ENCODE results near the gene KIAA1958.

Gene KIAA1958

DNA sequence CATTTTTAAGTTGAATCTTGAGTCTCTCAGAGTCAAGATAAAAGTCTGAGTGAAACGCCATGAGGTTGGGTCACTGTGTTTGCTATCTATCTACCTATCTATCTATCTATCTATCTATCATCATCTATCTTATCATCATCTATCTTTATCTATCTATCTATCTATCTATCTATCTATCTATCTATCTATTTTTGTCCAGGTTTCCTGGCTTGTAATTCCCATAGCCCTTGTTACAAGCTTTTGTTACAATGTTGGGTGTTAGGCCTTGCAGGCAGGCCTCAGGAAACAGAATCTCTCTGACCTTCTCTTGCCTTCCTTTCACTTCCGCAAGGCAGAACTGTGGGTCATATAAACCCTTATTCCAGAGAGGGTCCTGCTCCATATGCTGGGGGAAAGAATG is 12.6 kb upstream of the KIAA1958 start:
- Mint-ChIP-seq H3K4me1 (no peaks in the 10 kb centered on the region), H3K9me3 (peaks cover 7% of the 10 kb centered on the region), H3K27ac (no peak overlapping the region), H3K4me3 (no peak overlapping the region), H3K36me3 (peaks cover 20% of the 10 kb centered on the region), H3K27me3 (no peaks in the 10 kb centered on the region)
- CTCF ChIA-PET = no interaction called here
- DNase-seq = no peak

DNA sequence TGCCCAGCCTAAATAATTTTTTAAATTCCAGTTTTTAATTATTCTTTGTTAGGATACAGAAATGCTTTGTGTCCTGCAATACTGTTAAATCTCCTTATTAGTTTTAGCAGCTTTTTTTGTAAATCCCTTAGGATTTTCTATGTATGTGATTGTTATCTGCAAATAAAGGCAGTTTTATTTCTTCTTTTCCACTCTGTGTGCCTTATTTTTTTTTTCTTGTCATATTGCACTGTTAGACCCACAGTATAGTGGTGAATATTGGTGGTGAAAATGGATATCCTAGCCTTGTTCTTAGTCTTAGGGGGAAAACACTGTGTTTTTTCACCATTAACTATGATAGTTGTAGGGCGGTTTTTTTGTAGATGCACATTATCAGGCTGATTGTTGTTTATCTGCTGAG is 11.3 kb upstream of the KIAA1958 start:
- DNase-seq = no peak
- H3K27me3 Mint-ChIP-seq = no peaks in the 10 kb centered on the region
- no peak overlapping the region for H3K27ac Mint-ChIP-seq
- H3K4me1 Mint-ChIP-seq = no peaks in the 10 kb centered on the region
- CTCF ChIA-PET = no interaction called here
- H3K4me3 Mint-ChIP-seq = no peak overlapping the region
- peaks cover 21% of the 10 kb centered on the region for H3K36me3 Mint-ChIP-seq
- peaks cover 7% of the 10 kb centered on the region for H3K9me3 Mint-ChIP-seq

DNA sequence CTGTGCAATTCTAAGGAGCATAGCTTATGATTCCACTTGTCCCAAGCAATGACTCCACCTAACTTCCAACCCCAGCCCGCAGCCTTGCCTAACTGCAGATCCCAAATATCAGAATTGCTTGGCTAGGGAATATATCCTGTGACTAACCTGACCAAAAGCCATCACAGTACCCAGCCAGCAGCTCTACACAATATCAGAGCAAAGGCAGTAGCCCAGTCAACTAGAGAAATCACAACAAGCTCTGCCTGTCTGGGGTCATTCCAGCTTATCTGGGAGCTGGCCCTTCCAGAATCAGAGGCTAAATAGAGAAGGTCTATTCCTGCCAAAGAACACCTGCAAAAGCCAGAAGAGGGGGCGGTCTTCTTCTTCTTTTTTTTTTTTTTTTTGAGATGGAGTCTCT is 9.3 kb upstream of the KIAA1958 start:
- Mint-ChIP-seq H3K27me3 (no peaks in the 10 kb centered on the region), H3K4me3 (no peak overlapping the region), H3K36me3 (peaks cover 19% of the 10 kb centered on the region), H3K27ac (no peak overlapping the region), H3K9me3 (peaks cover 7% of the 10 kb centered on the region), H3K4me1 (no peaks in the 10 kb centered on the region)
- CTCF ChIA-PET = no interaction called here
- no peak for DNase-seq

GRCh38 chr9:112479221-112479620 is 7.4 kb upstream of the KIAA1958 start:
- Mint-ChIP-seq H3K27me3 (no peaks in the 10 kb centered on the region), H3K4me1 (no peaks in the 10 kb centered on the region), H3K36me3 (peaks cover 22% of the 10 kb centered on the region), H3K4me3 (no peak overlapping the region), H3K27ac (no peak overlapping the region), H3K9me3 (peaks cover 7% of the 10 kb centered on the region)
- CTCF ChIA-PET = interaction anchor here (0.7 kb wide), 1 partner anchor 302 kb away, joined by 4 read pairs; no protein-coding TSS in a partner anchor
- no peak for DNase-seq

DNA sequence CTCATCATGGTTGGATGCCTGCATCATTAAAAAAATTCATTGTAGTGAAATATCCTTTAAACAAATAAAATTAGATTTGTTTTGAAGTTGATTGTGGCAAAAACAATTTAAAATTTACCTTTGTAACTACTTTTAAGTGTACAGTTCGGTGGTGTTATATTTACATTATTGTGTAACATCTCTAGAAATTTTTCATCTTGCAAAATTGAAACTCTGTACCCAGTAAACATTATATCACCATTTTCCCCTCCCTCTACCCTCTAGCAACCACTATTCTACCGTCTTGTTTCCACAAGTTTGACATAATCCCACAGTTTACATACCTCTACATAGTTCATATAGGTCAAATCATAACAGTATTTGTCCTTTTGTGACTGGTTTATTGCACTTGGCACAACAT is 2.0 kb upstream of the KIAA1958 start:
- CTCF ChIA-PET = interaction anchor here (1.2 kb wide), 1 partner anchor 104 kb away, joined by 3 read pairs; no protein-coding TSS in a partner anchor
- peaks cover 4% of the 10 kb centered on the region for H3K27me3 Mint-ChIP-seq
- H3K4me3 Mint-ChIP-seq = no peak overlapping the region
- DNase-seq = no peak
- peaks cover 31% of the 10 kb centered on the region for H3K4me1 Mint-ChIP-seq
- no peak overlapping the region for H3K27ac Mint-ChIP-seq
- H3K9me3 Mint-ChIP-seq = no peaks in the 10 kb centered on the region
- H3K36me3 Mint-ChIP-seq = peaks cover 4% of the 10 kb centered on the region

DNA sequence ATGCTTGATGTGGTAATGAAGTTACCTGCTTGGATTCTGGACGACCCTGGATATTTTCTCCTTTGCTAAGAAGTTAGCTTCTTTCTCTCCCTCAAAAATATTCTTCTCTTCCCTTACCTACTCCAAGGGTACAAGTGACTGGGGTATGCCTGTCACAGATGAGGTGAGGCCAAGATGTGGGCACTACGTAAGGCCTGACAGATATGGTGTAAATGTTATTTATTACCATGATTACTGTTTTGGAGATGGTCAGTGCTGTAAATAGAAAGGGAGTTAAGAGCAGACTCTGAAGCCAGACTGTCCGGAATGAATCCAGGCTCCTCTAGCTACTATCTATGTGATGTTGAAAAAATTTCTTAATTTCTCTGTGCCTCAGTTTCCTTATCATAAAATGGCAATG is 1.1 kb upstream of the KIAA1958 start:
- peaks cover 35% of the 10 kb centered on the region for H3K4me1 Mint-ChIP-seq
- H3K27ac Mint-ChIP-seq = no peak overlapping the region
- peaks cover 7% of the 10 kb centered on the region for H3K36me3 Mint-ChIP-seq
- H3K9me3 Mint-ChIP-seq = no peaks in the 10 kb centered on the region
- H3K4me3 Mint-ChIP-seq = peak overlapping the region; percentile 94
- CTCF ChIA-PET = interaction anchor here (1.5 to 1.7 kb wide), 2 partner anchors 42 to 417 kb away, joined by 4 to 5 read pairs; no protein-coding TSS in a partner anchor
- peaks cover 4% of the 10 kb centered on the region for H3K27me3 Mint-ChIP-seq
- DNase-seq = no peak

DNA sequence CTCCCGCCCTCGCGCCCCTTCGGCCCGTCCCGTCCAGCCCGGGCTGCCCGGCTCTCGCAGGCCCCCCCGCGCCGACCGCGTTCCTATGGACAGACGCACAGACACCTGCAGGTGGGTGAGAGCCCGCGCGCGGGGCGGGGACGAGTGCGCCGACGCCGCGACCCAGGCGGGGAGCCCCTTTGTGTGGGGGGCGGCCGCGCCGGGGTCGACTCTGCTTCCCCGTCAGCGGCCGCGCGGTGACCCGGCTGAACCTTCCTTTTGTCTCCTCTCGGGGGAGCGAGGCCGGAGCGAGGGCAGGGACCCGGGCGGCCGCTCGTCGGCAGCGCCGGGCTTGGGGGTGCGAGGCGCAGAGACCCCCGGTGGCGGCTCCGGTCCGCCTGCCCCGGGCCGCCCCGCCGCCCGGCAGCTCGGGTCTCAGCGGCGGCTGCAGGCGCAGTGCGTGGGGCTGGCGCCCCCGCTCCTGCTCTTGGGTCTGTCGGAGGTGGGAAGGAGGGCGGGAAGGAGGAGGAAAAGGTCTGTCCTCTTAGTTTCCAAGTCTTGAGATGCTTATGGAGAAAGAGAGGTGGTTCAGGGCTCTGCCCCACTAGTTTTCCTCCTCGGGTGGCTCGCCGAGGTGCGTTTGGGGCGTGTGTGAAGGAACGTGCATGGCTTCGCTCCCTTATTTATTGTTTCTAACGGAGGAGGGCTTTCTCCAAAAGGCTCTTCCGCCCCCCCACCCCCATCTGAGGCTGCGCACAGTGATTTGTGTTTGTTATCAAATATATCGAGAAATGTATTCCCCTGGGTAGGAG is 576 bp downstream of the KIAA1958 start:
- peak; percentile 64 for DNase-seq
- peaks cover 35% of the 10 kb centered on the region for H3K4me1 Mint-ChIP-seq
- CTCF ChIA-PET = interaction anchor here (0.8 to 1.7 kb wide), 3 partner anchors 9 to 108 kb away, joined by 3 to 5 read pairs (median 3); partner anchors contain the start of gene HSDL2
- peaks cover 4% of the 10 kb centered on the region for H3K27me3 Mint-ChIP-seq
- peak overlapping the region; percentile 87 for H3K4me3 Mint-ChIP-seq
- H3K36me3 Mint-ChIP-seq = peaks cover 8% of the 10 kb centered on the region
- H3K27ac Mint-ChIP-seq = peak overlapping the region; percentile 81
- H3K9me3 Mint-ChIP-seq = peaks cover under 1% of the 10 kb centered on the region

- peaks cover 8% of the 10 kb centered on the region for H3K36me3 Mint-ChIP-seq
- peak overlapping the region; percentile 81 for H3K27ac Mint-ChIP-seq
- H3K27me3 Mint-ChIP-seq = peaks cover 4% of the 10 kb centered on the region
- CTCF ChIA-PET = interaction anchor here (1.7 kb wide), 1 partner anchor 8 kb away, joined by 5 read pairs; no protein-coding TSS in a partner anchor
- peaks cover 35% of the 10 kb centered on the region for H3K4me1 Mint-ChIP-seq
- DNase-seq = no peak
- H3K9me3 Mint-ChIP-seq = peaks cover 3% of the 10 kb centered on the region
- peak overlapping the region; percentile 87 for H3K4me3 Mint-ChIP-seq
Observed at GRCh38 chr9:112487799-112488340, 1.2 kb downstream of the KIAA1958 start.

DNA sequence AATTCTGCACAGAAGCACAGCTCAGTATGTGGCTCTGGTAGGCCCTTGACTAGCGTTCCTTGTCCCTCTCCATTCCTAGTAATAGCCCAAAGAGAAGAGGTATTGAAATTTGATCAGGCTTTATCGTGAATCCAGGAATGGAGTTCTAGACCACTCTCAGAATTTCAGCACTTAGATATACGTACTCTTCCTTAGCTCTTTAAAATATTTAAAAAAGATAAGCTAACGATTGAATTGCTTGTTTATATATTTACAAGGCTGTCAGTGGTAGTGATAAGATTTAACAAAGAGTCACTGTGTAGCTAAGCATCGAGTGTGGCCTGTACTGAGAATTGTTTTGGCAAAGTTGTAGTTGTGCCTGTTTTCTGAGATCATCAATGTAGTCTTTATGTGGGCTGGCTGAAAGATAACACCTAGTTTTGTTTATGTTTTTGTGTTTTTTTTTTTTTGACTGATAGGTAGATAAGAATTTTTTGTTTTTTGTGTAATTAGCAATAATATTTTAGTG is 2.5 kb downstream of the KIAA1958 start:
- DNase-seq = no peak
- CTCF ChIA-PET = interaction anchor here (1.3 kb wide), 1 partner anchor 229 kb away, joined by 4 read pairs; the partner anchor contains the start of gene INIP
- no peak overlapping the region for H3K27ac Mint-ChIP-seq
- peaks cover 4% of the 10 kb centered on the region for H3K27me3 Mint-ChIP-seq
- peaks cover 17% of the 10 kb centered on the region for H3K36me3 Mint-ChIP-seq
- peaks cover 35% of the 10 kb centered on the region for H3K4me1 Mint-ChIP-seq
- H3K4me3 Mint-ChIP-seq = no peak overlapping the region
- peaks cover 12% of the 10 kb centered on the region for H3K9me3 Mint-ChIP-seq

DNA sequence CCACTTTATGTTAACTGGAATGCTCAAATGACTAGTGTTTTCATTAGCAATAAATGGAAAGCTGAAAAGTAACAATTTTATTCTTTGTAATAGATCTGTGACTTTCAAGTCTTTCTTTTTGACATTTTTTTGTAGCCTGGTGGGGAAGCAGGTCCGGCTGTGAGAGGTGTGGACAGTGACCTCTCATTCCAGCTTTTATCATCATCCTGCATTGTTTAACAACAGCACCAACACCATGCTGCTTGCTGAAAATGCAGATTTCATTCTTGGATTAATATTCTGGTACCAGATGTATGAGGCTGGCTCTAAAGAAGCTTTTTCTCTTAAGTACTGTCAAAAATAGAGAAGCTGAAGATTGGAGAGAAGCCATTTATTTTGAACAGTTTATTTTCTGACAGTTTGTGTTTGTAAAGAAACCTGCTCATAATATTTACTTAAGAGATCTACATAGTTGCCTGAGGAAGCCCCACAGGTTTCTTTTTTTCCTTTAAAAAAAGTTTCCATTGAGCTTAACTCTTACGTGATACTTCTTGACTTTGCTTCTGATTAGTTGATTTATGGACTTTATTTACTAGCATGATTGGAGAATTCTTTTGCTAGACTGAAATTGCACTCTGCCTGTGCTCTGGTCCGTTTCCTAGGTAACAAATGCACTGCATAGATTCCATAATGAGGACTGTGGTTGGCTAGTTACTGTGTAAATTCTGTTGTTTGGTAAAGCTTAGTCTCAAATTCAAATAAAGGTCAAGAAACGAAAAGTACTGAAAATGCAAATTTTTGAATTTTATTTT is 3.4 kb downstream of the KIAA1958 start:
- peaks cover 4% of the 10 kb centered on the region for H3K27me3 Mint-ChIP-seq
- H3K36me3 Mint-ChIP-seq = peaks cover 26% of the 10 kb centered on the region
- H3K9me3 Mint-ChIP-seq = peaks cover 20% of the 10 kb centered on the region
- no peak overlapping the region for H3K4me3 Mint-ChIP-seq
- no peak for DNase-seq
- CTCF ChIA-PET = no interaction called here
- H3K4me1 Mint-ChIP-seq = peaks cover 34% of the 10 kb centered on the region
- H3K27ac Mint-ChIP-seq = no peak overlapping the region

DNA sequence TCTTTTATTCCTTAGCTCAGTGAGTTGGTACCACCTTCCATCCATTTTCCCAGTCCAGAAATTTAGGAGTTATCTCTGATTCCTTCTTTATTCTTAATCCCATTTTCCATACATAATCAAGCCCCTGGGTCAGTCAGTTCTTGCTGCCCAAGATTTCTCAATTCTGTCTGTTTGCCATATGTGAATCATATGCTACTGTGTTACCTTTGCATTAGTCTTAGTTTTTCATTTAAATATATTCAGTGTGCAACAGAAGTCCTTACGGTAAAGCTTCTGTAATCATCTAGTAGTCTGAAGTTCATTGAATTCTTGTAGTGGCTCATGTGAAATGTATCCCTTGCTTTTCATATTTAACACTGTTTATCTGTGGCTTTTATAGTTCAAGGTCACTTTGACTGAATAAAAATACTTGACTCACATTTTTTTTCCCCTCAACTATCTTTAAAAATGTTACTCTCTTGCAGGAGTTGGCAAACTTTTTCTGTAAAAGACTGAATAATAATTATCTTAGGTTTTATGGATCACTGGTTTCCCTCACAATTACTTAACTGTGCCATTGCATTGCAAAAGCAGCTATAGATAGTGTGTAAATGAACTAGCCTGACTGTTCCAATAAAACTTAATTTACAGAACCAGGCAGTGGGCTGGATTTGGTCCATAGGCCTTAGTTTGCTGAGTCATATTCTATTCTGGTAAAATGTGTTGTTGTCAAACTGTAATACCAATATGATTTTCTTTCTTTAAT is 6.9 kb downstream of the KIAA1958 start:
- H3K27me3 Mint-ChIP-seq = no peaks in the 10 kb centered on the region
- peaks cover 9% of the 10 kb centered on the region for H3K4me1 Mint-ChIP-seq
- CTCF ChIA-PET = interaction anchor here (0.7 kb wide), 1 partner anchor 106 kb away, joined by 3 read pairs; no protein-coding TSS in a partner anchor
- no peak overlapping the region for H3K4me3 Mint-ChIP-seq
- H3K36me3 Mint-ChIP-seq = peaks cover 31% of the 10 kb centered on the region
- H3K27ac Mint-ChIP-seq = no peak overlapping the region
- peaks cover 25% of the 10 kb centered on the region for H3K9me3 Mint-ChIP-seq
- no peak for DNase-seq

DNA sequence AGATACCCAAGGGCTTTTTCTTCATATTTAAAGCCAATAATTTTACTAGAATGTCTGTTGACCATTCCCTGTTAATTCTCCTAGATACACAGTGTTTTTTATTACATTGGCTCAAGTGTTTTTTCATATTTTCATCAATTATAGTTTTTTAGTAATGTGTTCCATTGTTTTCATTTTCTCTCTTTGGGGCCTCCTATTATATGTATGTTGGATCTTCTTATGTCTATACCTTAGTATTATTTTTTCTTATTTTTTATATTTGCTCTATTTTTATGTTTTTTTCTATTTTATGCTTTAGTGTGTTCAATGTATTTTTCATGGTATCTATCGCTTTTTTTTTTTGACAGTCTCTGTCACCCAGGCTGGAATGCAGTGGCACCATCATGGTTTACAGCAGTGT is 7.5 kb downstream of the KIAA1958 start:
- H3K27ac Mint-ChIP-seq = no peak overlapping the region
- DNase-seq = no peak
- peaks cover 25% of the 10 kb centered on the region for H3K9me3 Mint-ChIP-seq
- H3K36me3 Mint-ChIP-seq = peaks cover 37% of the 10 kb centered on the region
- CTCF ChIA-PET = interaction anchor here (0.7 kb wide), 1 partner anchor 105 kb away, joined by 3 read pairs; no protein-coding TSS in a partner anchor
- no peaks in the 10 kb centered on the region for H3K27me3 Mint-ChIP-seq
- peaks cover 5% of the 10 kb centered on the region for H3K4me1 Mint-ChIP-seq
- no peak overlapping the region for H3K4me3 Mint-ChIP-seq

DNA sequence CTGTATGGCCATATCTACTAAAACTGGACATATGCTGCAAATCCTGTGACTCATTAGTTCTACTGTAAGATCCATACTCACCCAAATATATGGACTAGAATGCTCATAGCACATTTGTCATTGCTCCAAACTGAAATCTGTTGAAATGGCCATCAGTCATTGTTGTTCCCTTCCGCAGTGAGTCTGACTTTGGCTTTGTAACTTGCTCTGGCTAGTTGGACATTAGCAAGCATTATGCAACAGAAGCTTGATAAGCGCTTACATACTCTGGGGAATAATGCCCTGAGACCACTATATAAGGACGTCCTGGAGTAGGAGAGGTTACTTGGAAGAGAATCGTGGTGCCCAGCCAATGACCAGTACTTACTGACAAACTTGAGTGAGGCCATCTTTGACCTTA is 9.0 kb downstream of the KIAA1958 start:
- Mint-ChIP-seq H3K4me1 (no peaks in the 10 kb centered on the region), H3K27ac (no peak overlapping the region), H3K4me3 (no peak overlapping the region), H3K9me3 (peaks cover 25% of the 10 kb centered on the region), H3K27me3 (no peaks in the 10 kb centered on the region), H3K36me3 (peaks cover 34% of the 10 kb centered on the region)
- CTCF ChIA-PET = interaction anchor here (1.1 to 1.9 kb wide), 2 partner anchors 8 to 13 kb away, joined by 3 to 5 read pairs; partner anchors contain the start of gene KIAA1958
- no peak for DNase-seq

Data from activated naive CD4-positive, alpha-beta T cell treated with anti-CD3 and anti-CD28 coated beads, Interleukin-2, amount 10 ng/mL, durations not matched to agents 7 days and 5 days (primary cell).